Osteocyte (in vitro differentiated cells): Measurements from ENCODE around the gene CCDC71. TPM values are rescaled to one million over a fixed set of nuclear protein-coding genes. Genes with fewer than 3 reads are reported as not detected.

Experiments
- DNase-seq: peaks from one replicate; pipeline ENCODE4 v3.0.0; 2021; ENCODE audit warnings: mixed read lengths; ENCODE audit not compliant: unreplicated experiment; ENCODE audit errors: extremely low spot score
- H3K27ac Mint-ChIP-seq: one replicate; pipeline ENCODE4 v1.8.0; 2021; ENCODE audit warnings: mild to moderate bottlenecking, mixed read lengths; ENCODE audit not compliant: unreplicated experiment
- H3K27me3 Mint-ChIP-seq: one replicate; pipeline ENCODE4 v1.8.0; 2021; ENCODE audit warnings: mixed read lengths; ENCODE audit not compliant: unreplicated experiment
- H3K36me3 Mint-ChIP-seq: one replicate; pipeline ENCODE4 v1.8.0; 2021; ENCODE audit warnings: mixed read lengths; ENCODE audit not compliant: unreplicated experiment
- H3K4me1 Mint-ChIP-seq: one replicate; pipeline ENCODE4 v1.8.0; 2021; ENCODE audit warnings: mixed read lengths; ENCODE audit not compliant: unreplicated experiment
- H3K4me3 Mint-ChIP-seq: one replicate; pipeline ENCODE4 v1.8.0; 2021; ENCODE audit warnings: mild to moderate bottlenecking, moderate library complexity, mixed read lengths; ENCODE audit not compliant: unreplicated experiment
- H3K9me3 Mint-ChIP-seq: one replicate; pipeline ENCODE4 v1.8.0; 2021; ENCODE audit warnings: mixed read lengths; ENCODE audit not compliant: unreplicated experiment
- CTCF ChIP-seq: fragments of 200-600 bp; sonication (generic); IDR thresholded peaks from 2 replicates; pipeline ENCODE4 v1.5.0; 2021; ENCODE audit warnings: antibody characterized with exemption, mild to moderate bottlenecking, moderate library complexity
- total RNA-seq: library from RNA; stranded (reverse); gene quantifications from 2 replicates; pipeline ENCODE4 v1.2.1, GENCODE V29; 2021

Gene CCDC71
- total RNA-seq, 1 donor from 2014 or later = 24.9 TPM

GRCh38 chr3:49181351-49181750, 15.2 kb upstream of the CCDC71 start:
- TF ChIP-seq CTCF = no peak
- Mint-ChIP-seq H3K27me3 (no peaks in the 10 kb centered on the region), H3K9me3 (no peaks in the 10 kb centered on the region), H3K27ac (no peak overlapping the region), H3K36me3 (no peaks in the 10 kb centered on the region), H3K4me1 (no peaks in the 10 kb centered on the region), H3K4me3 (no peak overlapping the region)
- no peak for DNase-seq

- Mint-ChIP-seq H3K27ac (no peak overlapping the region), H3K4me1 (no peaks in the 10 kb centered on the region), H3K36me3 (peaks cover 4% of the 10 kb centered on the region), H3K9me3 (no peaks in the 10 kb centered on the region), H3K4me3 (no peak overlapping the region), H3K27me3 (no peaks in the 10 kb centered on the region)
- DNase-seq = no peak
- no peak for TF ChIP-seq CTCF
These were observed 14.0 kb upstream of the CCDC71 start for GRCh38 chr3:49180116-49180515.

- no peaks in the 10 kb centered on the region for H3K9me3 Mint-ChIP-seq
- DNase-seq = no peak
- no peak overlapping the region for H3K4me3 Mint-ChIP-seq
- no peak for TF ChIP-seq CTCF
- no peaks in the 10 kb centered on the region for H3K27me3 Mint-ChIP-seq
- peaks cover 20% of the 10 kb centered on the region for H3K4me1 Mint-ChIP-seq
- no peak overlapping the region for H3K27ac Mint-ChIP-seq
- H3K36me3 Mint-ChIP-seq = peaks cover 8% of the 10 kb centered on the region
These were observed 10.9 kb upstream of the CCDC71 start for GRCh38 chr3:49177073-49177472.

- H3K9me3 Mint-ChIP-seq = no peaks in the 10 kb centered on the region
- peaks cover 30% of the 10 kb centered on the region for H3K4me1 Mint-ChIP-seq
- TF ChIP-seq CTCF = no peak
- H3K36me3 Mint-ChIP-seq = peaks cover 8% of the 10 kb centered on the region
- H3K27me3 Mint-ChIP-seq = no peaks in the 10 kb centered on the region
- no peak overlapping the region for H3K4me3 Mint-ChIP-seq
- no peak for DNase-seq
- no peak overlapping the region for H3K27ac Mint-ChIP-seq
These were observed 9.4 kb upstream of the CCDC71 start for GRCh38 chr3:49175530-49175929.

GRCh38 chr3:49174397-49174985, 8.4 kb upstream of the CCDC71 start:
- no peak for TF ChIP-seq CTCF
- no peak overlapping the region for H3K4me3 Mint-ChIP-seq
- H3K27ac Mint-ChIP-seq = no peak overlapping the region
- H3K27me3 Mint-ChIP-seq = no peaks in the 10 kb centered on the region
- H3K9me3 Mint-ChIP-seq = no peaks in the 10 kb centered on the region
- no peak for DNase-seq
- H3K36me3 Mint-ChIP-seq = peaks cover 8% of the 10 kb centered on the region
- peaks cover 31% of the 10 kb centered on the region for H3K4me1 Mint-ChIP-seq
